Activated CD8-positive, alpha-beta memory T cell treated with anti-CD3 and anti-CD28 coated beads for 1 hour (primary cell): Measurements from ENCODE around the gene ASCC1.
"Not testable (repeated sequence)": the region's sequence is repeated elsewhere in the genome, so short reads cannot be mapped to it uniquely, and the experiment has no call there.

Experiments used
- DNase-seq, 2 donors: peaks; one replicate each; pipeline ENCODE4 v3.0.0-alpha.2; 2020; ENCODE audit warnings: low read depth in 1 of 2; ENCODE audit errors: extremely low read depth in 1 of 2

Gene ASCC1

GRCh38 chr10:72249176-72249862 is 33.2 kb upstream of the ASCC1 start:
- DNase-seq = not testable (repeated sequence)

- DNase-seq = peak; percentile 40 to 49
Observed at GRCh38 chr10:72248468-72249151, 32.5 kb upstream of the ASCC1 start.

- no peak for DNase-seq
Observed at GRCh38 chr10:72245949-72246525, 30.0 kb upstream of the ASCC1 start.

- no peak for DNase-seq
Observed at GRCh38 chr10:72244573-72245038, 28.5 kb upstream of the ASCC1 start.

GRCh38 chr10:72243822-72244437 is 27.9 kb upstream of the ASCC1 start:
- no peak for DNase-seq

GRCh38 chr10:72242675-72243074 is 26.6 kb upstream of the ASCC1 start:
- DNase-seq = no peak

GRCh38 chr10:72241691-72242252 is 25.7 kb upstream of the ASCC1 start:
- no peak for DNase-seq

GRCh38 chr10:72240371-72240770 is 24.3 kb upstream of the ASCC1 start:
- no peak for DNase-seq

- no peak for DNase-seq
Observed at GRCh38 chr10:72239409-72239808, 23.3 kb upstream of the ASCC1 start.

GRCh38 chr10:72238392-72239175 is 22.5 kb upstream of the ASCC1 start:
- DNase-seq = no peak

GRCh38 chr10:72235544-72236279 is 19.6 kb upstream of the ASCC1 start:
- DNase-seq = no peak

GRCh38 chr10:72234560-72235095 is 18.6 kb upstream of the ASCC1 start:
- DNase-seq = no peak

- no peak for DNase-seq
Observed at GRCh38 chr10:72233621-72234020, 17.5 kb upstream of the ASCC1 start.

- DNase-seq = no peak
Observed at GRCh38 chr10:72229261-72230251, 13.5 kb upstream of the ASCC1 start.

GRCh38 chr10:72228318-72228751 is 12.3 kb upstream of the ASCC1 start:
- DNase-seq = no peak

GRCh38 chr10:72227826-72228225 is 11.8 kb upstream of the ASCC1 start:
- DNase-seq = no peak

- no peak for DNase-seq
Observed at GRCh38 chr10:72226418-72227027, 10.4 kb upstream of the ASCC1 start.

GRCh38 chr10:72224191-72224590 is 8.1 kb upstream of the ASCC1 start:
- DNase-seq = not testable (repeated sequence)
